Astrocyte of the spinal cord (primary cell): Measurements from ENCODE around the gene SLC38A6.

Experiments used
- DNase-seq: peaks from one replicate; pipeline ENCODE4 v3.0.0; 2011; ENCODE audit warnings: low read depth, low spot score
- H3K4me3 ChIP-seq: 2 replicates; pipeline ENCODE4 v1.5.1; 2011; ENCODE audit warnings: low read depth, mild to moderate bottlenecking, low read length, moderate library complexity
- CTCF ChIP-seq: IDR thresholded peaks from 2 replicates; pipeline ENCODE4 v1.5.1; 2012; ENCODE audit warnings: low read depth, mild to moderate bottlenecking, low read length, inconsistent platforms
- in situ Hi-C: cut with HindIII; loops from 2 replicates; pipeline ENCODE4 v1.10.0; 2017; ENCODE audit warnings: low sequenced_read_pairs

SLC38A6 gene

GRCh38 chr14:61041704-61042103, 60.7 kb downstream of the SLC38A6 start:
- no peak overlapping the region for H3K4me3 ChIP-seq
- in situ Hi-C loops: loop anchor here (25.0 kb wide), 1 partner anchor 404 kb away; the partner anchor contains the start of gene SIX1
- DNase-seq: no peak
- no peak for TF ChIP-seq CTCF

GRCh38 chr14:61042220-61042619, 61.2 kb downstream of the SLC38A6 start:
- no peak for TF ChIP-seq CTCF

GRCh38 chr14:61043506-61043905, 62.5 kb downstream of the SLC38A6 start:
- DNase-seq: no peak
- in situ Hi-C loops: loop anchor here (25.0 kb wide), 1 partner anchor 406 kb away; the partner anchor contains the start of gene SIX1
- no peak overlapping the region for H3K4me3 ChIP-seq

More at GRCh38 chr14:61042220-61042619, 61.2 kb downstream of the SLC38A6 start:
- DNase-seq: no peak
- in situ Hi-C loops: loop anchor here (25.0 kb wide), 1 partner anchor 405 kb away; the partner anchor contains the start of gene SIX1
- no peak overlapping the region for H3K4me3 ChIP-seq

GRCh38 chr14:61047021-61047420, 66.0 kb downstream of the SLC38A6 start:
- no peak for TF ChIP-seq CTCF
- no peak for DNase-seq
- H3K4me3 ChIP-seq: no peak overlapping the region
- in situ Hi-C loops: loop anchor here (25.0 kb wide), 1 partner anchor 410 kb away; the partner anchor contains the start of gene SIX1

More at GRCh38 chr14:61043506-61043905, 62.5 kb downstream of the SLC38A6 start:
- TF ChIP-seq CTCF: no peak

- in situ Hi-C loops: loop anchor here (25.0 kb wide), 1 partner anchor 411 kb away; the partner anchor contains the start of gene SIX1
- TF ChIP-seq CTCF: no peak
- DNase-seq: no peak
- no peak overlapping the region for H3K4me3 ChIP-seq
These were observed 67.6 kb downstream of the SLC38A6 start for GRCh38 chr14:61048640-61049039.

- no peak for DNase-seq
- no peak for TF ChIP-seq CTCF
- in situ Hi-C loops: no loop called here
- no peak overlapping the region for H3K4me3 ChIP-seq
These were observed 69.4 kb downstream of the SLC38A6 start for GRCh38 chr14:61050417-61050816.
